Medulla oblongata (tissue), 1 donor: ENCODE data around the gene KRT3.
A peak's percentile ranks its signal among the peaks of the same experiment; 100 is the strongest.
"Not testable (repeated sequence)": the region's sequence is repeated elsewhere in the genome, so short reads cannot be mapped to it uniquely, and the experiment has no call there.

Source experiments
- DNase-seq: peaks from one replicate; pipeline ENCODE4 v3.0.0-alpha.2; 2015; ENCODE audit errors: extremely low spot score

The KRT3 gene

GRCh38 chr12:52798003-52798670 is 2.2 kb upstream of the KRT3 start:
- no peak for DNase-seq

GRCh38 chr12:52797529-52797894 is 1.6 kb upstream of the KRT3 start:
- no peak for DNase-seq

- no peak for DNase-seq
These were observed 1.1 kb upstream of the KRT3 start for GRCh38 chr12:52796839-52797528.

- DNase-seq, result no peak
These were observed 495 bp upstream of the KRT3 start for GRCh38 chr12:52796429-52796794.

- DNase-seq, result not testable (repeated sequence)
These were observed 614 bp downstream of the KRT3 start for GRCh38 chr12:52795332-52795674.

- no peak for DNase-seq
These were observed 1.2 kb downstream of the KRT3 start for GRCh38 chr12:52794479-52795331.

- no peak for DNase-seq
These were observed 3.5 kb downstream of the KRT3 start for GRCh38 chr12:52792185-52793029.

GRCh38 chr12:52791271-52792184 is 4.4 kb downstream of the KRT3 start:
- DNase-seq, result no peak

GRCh38 chr12:52790427-52791270 is 5.3 kb downstream of the KRT3 start:
- DNase-seq, result no peak

- DNase-seq, result no peak
These were observed 6.1 kb downstream of the KRT3 start for GRCh38 chr12:52789637-52790426.

GRCh38 chr12:52788876-52789636 is 6.9 kb downstream of the KRT3 start:
- no peak for DNase-seq

GRCh38 chr12:52788192-52788875 is 7.6 kb downstream of the KRT3 start:
- no peak for DNase-seq

GRCh38 chr12:52787324-52788191 is 8.4 kb downstream of the KRT3 start:
- DNase-seq, result peak; percentile 3

- DNase-seq, result no peak
These were observed 11.0 kb downstream of the KRT3 start for GRCh38 chr12:52784909-52785308.

- no peak for DNase-seq
These were observed 12.2 kb downstream of the KRT3 start for GRCh38 chr12:52783563-52784316.

- no peak for DNase-seq
These were observed 13.4 kb downstream of the KRT3 start for GRCh38 chr12:52782502-52782901.
